AG09309 (cell line): ENCODE data around the gene CSTF3.

ENCODE experiments used
- DNase-seq: peaks from one replicate; pipeline ENCODE4 v3.0.0-alpha.2; 2010; ENCODE audit warnings: low read depth
- H3K4me3 ChIP-seq: 2 replicates; pipeline ENCODE4 v1.5.1; 2011; ENCODE audit warnings: mild to moderate bottlenecking, low read depth, low read length, moderate library complexity; ENCODE audit not compliant: control insufficient read depth
- CTCF ChIP-seq: IDR thresholded peaks from 2 replicates; pipeline ENCODE4 v1.5.1; 2011; ENCODE audit warnings: mild to moderate bottlenecking, low read depth, low read length, inconsistent platforms; ENCODE audit not compliant: insufficient read depth, control insufficient read depth; ENCODE audit errors: missing control alignments

CSTF3 gene

GRCh38 chr11:33086017-33086416 is 75.3 kb downstream of the CSTF3 start:
- no peak for DNase-seq
- no peak overlapping the region for H3K4me3 ChIP-seq
- TF ChIP-seq CTCF: no peak

- DNase-seq: no peak
- no peak for TF ChIP-seq CTCF
Measured at GRCh38 chr11:33083918-33084317, 77.4 kb downstream of the CSTF3 start.

GRCh38 chr11:33072465-33072864 is 88.8 kb downstream of the CSTF3 start:
- no peak overlapping the region for H3K4me3 ChIP-seq
- no peak for TF ChIP-seq CTCF
- DNase-seq: no peak

More at GRCh38 chr11:33083918-33084317, 77.4 kb downstream of the CSTF3 start:
- H3K4me3 ChIP-seq: no peak overlapping the region

- no peak for DNase-seq
- no peak overlapping the region for H3K4me3 ChIP-seq
- TF ChIP-seq CTCF: no peak
Measured at GRCh38 chr11:33068611-33069340, 92.5 kb downstream of the CSTF3 start.

GRCh38 chr11:33067294-33067693 is 94.0 kb downstream of the CSTF3 start:
- no peak for TF ChIP-seq CTCF
- no peak overlapping the region for H3K4me3 ChIP-seq
- DNase-seq: no peak

- no peak for DNase-seq
- no peak overlapping the region for H3K4me3 ChIP-seq
- peak; percentile 97 for TF ChIP-seq CTCF
Measured at GRCh38 chr11:33065445-33066178, 95.7 kb downstream of the CSTF3 start.

GRCh38 chr11:33064866-33065265 is 96.4 kb downstream of the CSTF3 start:
- TF ChIP-seq CTCF: no peak
- H3K4me3 ChIP-seq: no peak overlapping the region
- DNase-seq: no peak
